Upper lobe of left lung (tissue), 6 donors: Measurements from ENCODE around the gene ATG4B. TPM values are rescaled to one million over a fixed set of nuclear protein-coding genes. Genes with fewer than 3 reads are reported as not detected.

ENCODE experiments used
- ATAC-seq, 2 donors: fragments of 200-7000 bp; cut with Tn5 transposase; one replicate each; pipeline ENCODE4 v1.9.1; 2022; ENCODE audit warnings: mild to moderate bottlenecking in 2 of 2, moderate library complexity in 2 of 2; ENCODE audit not compliant: low FRiP score in 2 of 2
- DNase-seq, 2 donors: peaks; one replicate each; pipeline ENCODE4 v3.0.0-alpha.2; 2019 to 2020
- H3K27ac ChIP-seq, 4 donors: fragments of 200-600 bp; sonication (generic); one replicate each; pipeline ENCODE4 v1.5.1; 2016 to 2019
- H3K27me3 ChIP-seq, 4 donors: fragments of 200-600 bp; sonication (generic); one replicate each; pipeline ENCODE4 v1.5.1; 2017 to 2019
- H3K36me3 ChIP-seq, 4 donors: fragments of 200-600 bp; sonication (generic); one replicate each; pipeline ENCODE4 v1.5.1; 2016 to 2019
- H3K4me1 ChIP-seq, 4 donors: fragments of 200-600 bp; sonication (generic); one replicate each; pipeline ENCODE4 v1.5.1; 2018 to 2019
- H3K4me3 ChIP-seq, 4 donors: fragments of 200-600 bp; sonication (generic); one replicate each; pipeline ENCODE4 v1.5.1; 2017 to 2019; ENCODE audit warnings: mild to moderate bottlenecking in 2 of 4, moderate library complexity in 1 of 4
- H3K9me3 ChIP-seq, 4 donors: fragments of 200-600 bp; sonication (generic); one replicate each; pipeline ENCODE4 v1.5.1; 2018 to 2019
- CTCF ChIP-seq, 6 experiments: fragments of 450-650 bp in 4 of 6; fragments of 200-600 bp in 2 of 6; sonication (generic) in 2 of 6; IDR thresholded peaks; one replicate each; pipeline ENCODE4 v1.5.1; 2016 to 2019; ENCODE audit warnings: antibody characterized with exemption in 6 of 6
- EP300 ChIP-seq, 4 donors: sonication (generic); formaldehyde crosslinking; IDR thresholded peaks; one replicate each; pipeline ENCODE4 v1.5.1; 2017; ENCODE audit warnings: antibody characterized with exemption in 4 of 4, control low read depth in 2 of 4
- POLR2A ChIP-seq, 4 donors: fragments of 450-650 bp; IDR thresholded peaks; one replicate each; pipeline ENCODE4 v1.5.1; 2016 to 2017; ENCODE audit warnings: antibody characterized with exemption in 4 of 4, mild to moderate bottlenecking in 2 of 4
- POLR2AphosphoS5 ChIP-seq, 2 donors: sonication (generic); formaldehyde crosslinking; IDR thresholded peaks; one replicate each; pipeline ENCODE4 v1.5.1; 2017; ENCODE audit warnings: antibody characterized with exemption in 2 of 2
- WGBS, 2 donors: methylation state at CpG; one replicate each; pipeline ENCODE4 v1.1.5; 2017 to 2018; 5-methylcytosine and 5-hydroxymethylcytosine counted together
- total RNA-seq, 6 donors: library from RNA; depleted of rRNA in 4 of 6; stranded (reverse); fragments of >200 nt in 4 of 6; gene quantifications; one replicate each; pipeline versions ENCODE4 v1.1.0 to v1.2.1, GENCODE V29; 2016 to 2021
- donor health status: DM: no; HTN: no; CAD: no; lungs with moderate emphysema.
- donor health status: DM: no; HTN: yes; CAD: no; lungs with severe emphysema.

The ATG4B gene
- total RNA-seq, 6 donors from 2014 or later, result 53.1 to 213 (median 68.1) TPM

- WGBS, 2 donors, result 94 to 97% methylated on average over 13 of the region's 13 CpGs
- no peak for TF ChIP-seq EP300 (IDR thresholded peaks at IDR 0.05)
- no peak for TF ChIP-seq POLR2A (IDR thresholded peaks at IDR 0.05)
- no peak for DNase-seq
- no peaks in the 10 kb centered on the region for H3K4me1 ChIP-seq
- H3K9me3 ChIP-seq, result no peaks in the 10 kb centered on the region
- no peaks in the 10 kb centered on the region for H3K27me3 ChIP-seq
- H3K4me3 ChIP-seq, result no peak overlapping the region
- H3K27ac ChIP-seq, result no peak overlapping the region
- H3K36me3 ChIP-seq, result peaks cover 10 to 85% (median 51%) of the 10 kb centered on the region in 4 donors
- ATAC-seq, result no peak
These were observed 35.7 kb upstream of the ATG4B start for GRCh38 chr2:241601841-241602240.

- Histone ChIP-seq H3K27me3 (no peaks in the 10 kb centered on the region), H3K9me3 (no peaks in the 10 kb centered on the region), H3K27ac (no peak overlapping the region), H3K36me3 (peaks cover 10 to 76% (median 49%) of the 10 kb centered on the region in 4 donors), H3K4me3 (no peak overlapping the region), H3K4me1 (no peaks in the 10 kb centered on the region)
- peak in 1 of 2 donors; percentile 20 for ATAC-seq
- TF ChIP-seq EP300 (IDR thresholded peaks at IDR 0.05), result no peak
- no peak for TF ChIP-seq CTCF (IDR thresholded peaks at IDR 0.05)
- TF ChIP-seq POLR2A (IDR thresholded peaks at IDR 0.05), result no peak
- TF ChIP-seq POLR2AphosphoS5 (IDR thresholded peaks at IDR 0.05), result no peak
- WGBS, 2 donors, result 97 to 99% methylated on average over 11 to 16 of the region's 17 CpGs
- DNase-seq, result no peak
These were observed 34.8 kb upstream of the ATG4B start for GRCh38 chr2:241602720-241603119.

- H3K9me3 ChIP-seq, result no peaks in the 10 kb centered on the region
These were observed 33.8 kb upstream of the ATG4B start for GRCh38 chr2:241603686-241604085.

GRCh38 chr2:241606186-241606585 is 31.3 kb upstream of the ATG4B start:
- 96 to 100% methylated on average over 4 to 8 of the region's 8 CpGs for WGBS, 2 donors
- H3K27me3 ChIP-seq, result no peaks in the 10 kb centered on the region
- H3K4me1 ChIP-seq, result peaks cover 12 to 23% (median 17%) of the 10 kb centered on the region in 4 donors
- H3K36me3 ChIP-seq, result peaks cover 10 to 55% (median 35%) of the 10 kb centered on the region in 4 donors
- no peaks in the 10 kb centered on the region for H3K9me3 ChIP-seq
- H3K27ac ChIP-seq, result no peak overlapping the region
- H3K4me3 ChIP-seq, result no peak overlapping the region
- no peak for DNase-seq
- ATAC-seq, result no peak
- TF ChIP-seq POLR2AphosphoS5 (IDR thresholded peaks at IDR 0.05), result no peak
- TF ChIP-seq EP300 (IDR thresholded peaks at IDR 0.05), result no peak
- TF ChIP-seq CTCF (IDR thresholded peaks at IDR 0.05), result no peak
- TF ChIP-seq POLR2A (IDR thresholded peaks at IDR 0.05), result no peak

More at GRCh38 chr2:241603686-241604085, 33.8 kb upstream of the ATG4B start:
- peaks cover 10 to 76% (median 49%) of the 10 kb centered on the region in 4 donors for H3K36me3 ChIP-seq
- H3K27ac ChIP-seq, result no peak overlapping the region
- no peak for DNase-seq
- peaks cover 0 to 2% (median 0%) of the 10 kb centered on the region in 4 donors for H3K4me1 ChIP-seq
- TF ChIP-seq EP300 (IDR thresholded peaks at IDR 0.05) (no peak), POLR2A (IDR thresholded peaks at IDR 0.05) (no peak), CTCF (IDR thresholded peaks at IDR 0.05) (no peak), POLR2AphosphoS5 (IDR thresholded peaks at IDR 0.05) (no peak)
- H3K4me3 ChIP-seq, result no peak overlapping the region
- no peak for ATAC-seq
- H3K27me3 ChIP-seq, result no peaks in the 10 kb centered on the region
- 86 to 89% methylated on average over 5 of the region's 5 CpGs for WGBS, 2 donors

- Histone ChIP-seq H3K9me3 (no peaks in the 10 kb centered on the region), H3K4me1 (peaks cover 12 to 23% (median 20%) of the 10 kb centered on the region in 4 donors), H3K4me3 (no peak overlapping the region), H3K27me3 (no peaks in the 10 kb centered on the region), H3K36me3 (peaks cover 10 to 43% (median 24%) of the 10 kb centered on the region in 4 donors), H3K27ac (no peak overlapping the region)
- TF ChIP-seq CTCF (IDR thresholded peaks at IDR 0.05) (no peak), POLR2AphosphoS5 (IDR thresholded peaks at IDR 0.05) (no peak), EP300 (IDR thresholded peaks at IDR 0.05) (no peak)
- WGBS, 2 donors, result 91 to 96% methylated on average over 21 to 24 of the region's 27 CpGs
- ATAC-seq (no peak), DNase-seq (no peak)
These were observed 30.2 kb upstream of the ATG4B start for GRCh38 chr2:241607162-241607885.
